Fibroblast of skin of scalp (primary cell): ENCODE data around the gene OR9Q2. TPM values are rescaled to one million over a fixed set of nuclear protein-coding genes. Genes with fewer than 3 reads are reported as not detected.
"Not testable (repeated sequence)": the region's sequence is repeated elsewhere in the genome, so short reads cannot be mapped to it uniquely, and the experiment has no call there.

Experiments
- DNase-seq: peaks from one replicate; pipeline ENCODE4 v3.0.0-alpha.2; 2013
- polyA plus RNA-seq, 2 experiments: library from polyadenylated mRNA; unstranded; fragments of 120-200 nt; gene quantifications; one replicate each; pipeline ENCODE4 v1.2.1, GENCODE V29; 2013; ENCODE audit not compliant: insufficient read length in 2 of 2

The OR9Q2 gene
- polyA plus RNA-seq (2013, experiment 1 of 2; ENCODE audit: insufficient read length) = not detected
- polyA plus RNA-seq (2013, experiment 2 of 2; ENCODE audit: insufficient read length) = not detected

- no peak for DNase-seq
These were observed at the start of gene OR9Q2 for GRCh38 chr11:58188770-58189169. OR9Q2 (plus strand) TSS chr11:58189070; CDS start chr11:58190491, 1,421 bp downstream.

DNA sequence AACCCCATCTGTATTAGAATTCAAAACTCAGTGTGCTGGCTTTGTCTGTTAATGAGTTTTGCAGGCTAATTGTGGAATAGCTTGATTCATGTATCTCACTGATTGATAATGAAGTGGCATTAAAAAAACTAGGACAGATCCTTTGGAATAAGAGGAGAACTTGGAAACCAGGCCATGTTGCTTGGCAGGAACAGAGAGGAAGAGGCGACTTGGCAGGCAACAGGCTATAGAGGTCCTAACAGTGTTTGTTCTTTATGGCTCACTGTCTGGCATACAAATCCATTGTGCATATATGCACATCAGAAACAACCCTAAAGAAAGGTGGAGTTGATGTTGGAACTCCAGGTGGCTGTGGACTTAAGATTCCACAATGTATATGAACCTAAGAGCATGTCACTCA is 46.1 kb upstream of the OR9Q2 start:
- DNase-seq = no peak

- DNase-seq = no peak
These were observed 36.1 kb upstream of the OR9Q2 start for GRCh38 chr11:58152781-58153180.

GRCh38 chr11:58164389-58164788 is 24.5 kb upstream of the OR9Q2 start:
- DNase-seq = no peak

DNA sequence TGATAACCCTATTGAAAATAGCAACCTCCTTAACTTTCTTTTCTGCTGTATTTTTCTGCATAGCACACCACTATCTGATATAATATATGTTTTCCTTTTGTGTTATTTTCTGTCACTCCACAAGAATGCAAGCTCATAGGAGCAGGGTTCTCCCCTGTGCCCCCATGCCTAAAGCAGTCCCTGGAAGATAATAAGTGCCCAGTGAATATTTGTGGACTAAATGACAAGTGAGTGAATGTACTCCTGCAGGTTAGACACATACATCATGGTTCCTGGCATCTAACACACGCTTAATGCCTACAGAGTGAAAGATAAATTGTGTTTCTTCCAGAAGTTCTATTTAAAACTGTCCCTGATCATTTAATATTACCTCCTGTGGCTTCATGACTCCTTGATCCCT is 23.9 kb upstream of the OR9Q2 start:
- DNase-seq = no peak

DNA sequence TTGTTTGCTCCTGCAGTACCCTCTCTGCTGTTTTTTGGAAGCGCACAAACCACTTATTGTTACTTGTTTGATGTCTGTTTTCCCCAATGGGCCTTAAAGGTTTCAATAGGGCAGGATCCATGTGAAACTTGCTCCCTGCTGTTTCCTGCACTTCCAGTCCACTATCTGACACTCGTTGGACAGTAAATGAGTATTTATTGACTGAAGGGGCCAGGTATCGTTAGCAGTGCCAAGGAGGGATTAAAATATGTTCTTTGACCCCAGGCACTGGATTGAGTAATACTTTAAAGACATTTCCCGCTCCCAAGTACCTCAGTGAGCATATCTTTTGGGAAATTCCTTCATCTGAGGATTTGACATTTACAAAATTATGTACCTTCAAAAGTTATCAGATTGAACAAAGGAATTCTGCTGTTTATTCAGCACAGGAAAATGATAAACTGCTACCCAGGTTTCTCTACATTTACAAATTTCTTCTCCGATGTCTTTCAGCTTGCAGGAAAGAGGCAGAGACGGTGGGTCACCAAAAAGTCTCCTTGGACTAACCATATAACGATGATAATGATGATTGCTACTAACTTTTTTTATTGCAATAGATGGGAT is 23.3 kb upstream of the OR9Q2 start:
- no peak for DNase-seq

DNA sequence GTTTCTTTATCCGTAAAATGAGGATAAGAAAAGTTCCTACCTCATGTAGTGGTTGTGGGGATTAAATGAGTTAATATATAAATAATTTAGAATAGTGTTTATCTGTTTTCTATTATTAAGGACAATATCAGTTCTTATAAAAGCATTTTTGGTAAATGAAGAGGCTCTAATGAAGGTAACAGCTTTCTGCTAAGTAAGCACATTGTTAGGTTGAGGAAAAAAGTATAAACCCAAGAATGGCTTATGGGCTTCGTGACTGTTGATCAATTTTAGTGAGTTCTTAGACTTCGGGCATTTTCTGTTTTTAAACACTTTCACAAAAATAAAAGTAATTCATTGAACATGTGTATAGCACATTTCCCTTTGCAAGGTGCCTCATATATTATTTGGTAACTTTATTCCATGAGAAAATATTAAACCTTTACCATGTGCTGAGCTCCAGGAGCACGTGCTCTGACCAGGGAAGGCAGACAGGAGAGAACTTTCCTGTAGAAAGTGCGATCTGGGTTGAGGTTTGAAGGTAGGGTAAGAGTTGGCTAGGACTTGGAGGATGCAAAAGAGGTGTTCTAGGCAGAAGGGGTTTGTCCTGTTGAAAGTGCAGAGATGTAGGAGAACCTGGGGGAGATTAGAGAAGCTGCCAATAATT is 11.3 kb upstream of the OR9Q2 start:
- no peak for DNase-seq

GRCh38 chr11:58178444-58178843 is 10.4 kb upstream of the OR9Q2 start:
- DNase-seq = no peak

DNA sequence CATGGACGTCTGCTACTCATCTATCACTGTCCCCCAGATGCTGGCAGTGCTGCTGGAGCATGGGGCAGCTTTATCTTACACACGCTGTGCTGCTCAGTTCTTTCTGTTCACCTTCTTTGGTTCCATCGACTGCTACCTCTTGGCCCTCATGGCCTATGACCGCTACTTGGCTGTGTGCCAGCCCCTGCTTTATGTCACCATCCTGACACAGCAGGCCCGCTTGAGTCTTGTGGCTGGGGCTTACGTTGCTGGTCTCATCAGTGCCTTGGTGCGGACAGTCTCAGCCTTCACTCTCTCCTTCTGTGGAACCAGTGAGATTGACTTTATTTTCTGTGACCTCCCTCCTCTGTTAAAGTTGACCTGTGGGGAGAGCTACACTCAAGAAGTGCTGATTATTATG is 9.2 kb upstream of the OR9Q2 start:
- no peak for DNase-seq

GRCh38 chr11:58186938-58187337 is 1.9 kb upstream of the OR9Q2 start:
- DNase-seq = no peak

- DNase-seq = no peak
These were observed 3.4 kb downstream of the OR9Q2 start for GRCh38 chr11:58192229-58192628.

DNA sequence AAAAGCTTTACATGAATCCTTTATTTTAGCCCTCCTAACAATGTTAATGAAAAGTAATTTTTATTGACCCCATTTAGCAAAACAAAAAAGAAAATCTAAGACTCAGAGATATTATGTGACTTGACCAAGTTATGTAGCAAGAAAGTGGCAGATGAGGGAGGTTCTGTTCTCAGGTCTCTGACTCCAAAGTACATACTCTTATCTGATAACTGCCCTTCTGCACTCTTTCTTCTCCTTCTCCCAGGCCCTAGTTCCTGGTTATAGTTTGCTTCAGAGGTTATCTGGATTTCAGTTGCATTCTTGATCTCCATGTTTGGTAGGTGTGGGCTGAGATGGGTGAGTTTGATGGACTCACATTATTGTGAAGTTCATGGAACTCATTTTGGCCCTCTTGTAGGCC is 4.5 kb downstream of the OR9Q2 start:
- DNase-seq = no peak

- no peak for DNase-seq
These were observed 7.1 kb downstream of the OR9Q2 start for GRCh38 chr11:58195939-58196338.

- DNase-seq = no peak
These were observed 10.4 kb downstream of the OR9Q2 start for GRCh38 chr11:58199271-58199670.

GRCh38 chr11:58204042-58204441 is 15.2 kb downstream of the OR9Q2 start, which contains the start of gene OR1S2:
OR1S2 (minus strand) TSS chr11:58204142; CDS start chr11:58204142, 0 bp downstream.
- DNase-seq = no peak

GRCh38 chr11:58212420-58212819 is 23.6 kb downstream of the OR9Q2 start, which contains the start of gene OR1S1:
OR1S1 (plus strand) TSS chr11:58212720.
- DNase-seq = not testable (repeated sequence)

DNA sequence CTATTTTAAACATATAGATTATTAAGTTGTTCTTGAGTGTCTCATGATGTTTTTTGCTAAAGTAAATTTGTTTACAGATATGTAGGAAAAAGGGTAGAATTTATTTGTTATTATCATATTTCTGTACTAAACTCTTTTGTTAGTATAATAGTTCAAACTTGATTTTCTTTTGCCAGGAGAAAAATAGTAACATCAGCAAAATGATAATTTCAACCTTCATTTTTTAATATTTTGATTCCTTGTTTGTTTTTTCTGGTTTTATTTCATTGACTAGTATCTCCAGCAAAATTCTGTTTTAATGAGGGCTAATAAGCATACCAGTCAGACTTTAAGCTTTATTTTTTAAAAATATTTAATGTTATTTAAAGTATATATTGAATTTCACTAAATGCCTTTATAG is 27.6 kb downstream of the OR9Q2 start:
- no peak for DNase-seq

GRCh38 chr11:58222721-58223120 is 33.9 kb downstream of the OR9Q2 start:
- DNase-seq = no peak

DNA sequence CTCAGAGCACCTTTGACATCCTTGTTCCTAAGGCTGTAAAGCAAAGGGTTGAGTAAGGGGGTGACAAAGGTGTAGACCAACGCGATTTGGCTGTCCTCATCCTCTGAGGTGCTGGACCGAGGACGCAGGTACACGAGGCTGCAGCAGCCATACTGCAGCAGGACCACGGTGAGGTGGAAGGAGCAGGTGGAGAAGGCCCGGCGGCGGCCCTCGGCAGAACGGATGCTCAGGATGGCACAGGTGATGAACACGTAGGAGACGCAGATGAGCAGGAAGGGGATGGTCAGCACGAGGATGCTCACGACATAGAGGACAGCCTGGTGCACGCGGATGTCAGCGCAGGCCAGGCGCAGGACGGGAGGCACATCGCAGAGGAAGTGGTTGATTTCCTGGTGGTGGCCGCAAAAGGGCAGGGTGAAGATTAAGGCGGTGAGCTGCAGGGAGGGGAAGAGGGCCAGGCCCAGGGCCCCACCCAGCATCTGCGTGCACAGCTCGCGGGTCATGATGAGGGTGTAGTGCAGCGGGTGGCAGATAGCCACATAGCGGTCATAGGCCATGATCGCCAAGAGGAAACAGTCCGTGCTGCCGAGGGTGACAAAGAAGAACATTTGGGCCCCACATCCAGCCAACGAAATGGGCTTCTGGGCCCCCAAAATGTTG is 39.2 kb downstream of the OR9Q2 start:
- no peak for DNase-seq
